B cell (primary cell): ENCODE results near the gene PIAS2. TPM values are rescaled to one million over a fixed set of nuclear protein-coding genes. Genes with fewer than 3 reads are reported as not detected.

Source experiments
- ATAC-seq: fragments of 200-7000 bp; cut with Tn5 transposase; one replicate; pipeline ENCODE4 v1.10.0; 2021; ENCODE audit warnings: low read depth, mild to moderate bottlenecking, moderate number of reproducible peaks, moderate library complexity
- CTCF ChIA-PET: fragments of 350-600 bp; sonication (Branson Sonifier 250); formaldehyde crosslinking; loops from one replicate; lab custom pipeline; 2021; ENCODE audit warnings: antibody characterized with exemption, inconsistent platforms; lab: Charles Lee
- POLR2A ChIA-PET: fragments of 350-600 bp; sonication (Branson Sonifier 250); formaldehyde crosslinking; loops from one replicate; lab custom pipeline; 2021; ENCODE audit warnings: antibody characterized with exemption; lab: Charles Lee
- DNase-seq: peaks from one replicate; pipeline ENCODE4 v3.0.0; 2013
- H2AFZ ChIP-seq: 2 replicates; pipeline ENCODE4 v1.6.1; 2012; ENCODE audit warnings: mild to moderate bottlenecking, low read depth, low read length; ENCODE audit not compliant: insufficient read depth, poor library complexity, severe bottlenecking
- H3K27ac ChIP-seq, 2 donors: 1 replicate in 1 of 2; 2 replicates in 1 of 2; pipeline ENCODE4 v1.5.1; 2012 to 2013; ENCODE audit warnings: low read length in 2 of 2, mild to moderate bottlenecking in 2 of 2, moderate library complexity in 1 of 2
- H3K27me3 ChIP-seq, 4 experiments: fragments of 200-600 bp in 1 of 4; sonication (generic) in 1 of 4; replicated peaks in 1 of 4; 1 replicate in 2 of 4; 2 replicates in 2 of 4; pipeline versions ENCODE4 v1.6.1 to v1.7.0; 2013 to 2016; ENCODE audit warnings: low read length in 3 of 4, mild to moderate bottlenecking in 2 of 4, mixed read lengths in 1 of 4, moderate library complexity in 1 of 4; ENCODE audit not compliant: insufficient read depth in 4 of 4, control insufficient read depth in 3 of 4; ENCODE audit errors: control extremely low read depth in 1 of 4
- H3K36me3 ChIP-seq, 2 experiments: replicated peaks in 1 of 2; 1 replicate in 1 of 2; 2 replicates in 1 of 2; pipeline versions ENCODE4 v1.6.1 to v1.7.1; 2013; ENCODE audit warnings: low read length in 1 of 2; ENCODE audit not compliant: insufficient read depth in 2 of 2, control insufficient read depth in 1 of 2; ENCODE audit errors: control extremely low read depth in 1 of 2, extremely low read depth in 1 of 2
- H3K4me1 ChIP-seq, 2 donors: fragments of 200-600 bp in 1 of 2; sonication (generic) in 1 of 2; 1 replicate in 1 of 2; 2 replicates in 1 of 2; pipeline versions ENCODE4 v1.5.1 to v1.6.1; 2013 to 2017; ENCODE audit warnings: low read length in 2 of 2; ENCODE audit not compliant: control insufficient read depth in 2 of 2, insufficient read depth in 2 of 2
- H3K4me2 ChIP-seq: replicated peaks from 2 replicates; pipeline ENCODE3; 2012; ENCODE audit warnings: mild to moderate bottlenecking, low read depth, low read length; ENCODE audit not compliant: poor library complexity, severe bottlenecking
- H3K4me3 ChIP-seq, 5 experiments: fragments of 200-600 bp in 1 of 5; sonication (generic) in 1 of 5; 1 replicate in 3 of 5; 2 replicates in 2 of 5; pipeline versions ENCODE4 v1.5.1 to v1.7.0; 2011 to 2016; ENCODE audit warnings: low read length in 4 of 5, mild to moderate bottlenecking in 4 of 5, low read depth in 2 of 5, control low read depth in 1 of 5, moderate library complexity in 1 of 5; ENCODE audit not compliant: insufficient read depth in 1 of 5; ENCODE audit errors: control extremely low read depth in 1 of 5, extremely low read depth in 1 of 5
- H3K79me2 ChIP-seq: fragments of 200-600 bp; sonication (generic); one replicate; pipeline ENCODE4 v1.6.0; 2016; ENCODE audit warnings: low read length; ENCODE audit not compliant: control insufficient read depth, insufficient read depth
- H3K9ac ChIP-seq: fragments of 200-600 bp; sonication (generic); 2 replicates; pipeline ENCODE4 v1.6.1; 2017; ENCODE audit warnings: mild to moderate bottlenecking, low read length, moderate library complexity
- H3K9me3 ChIP-seq, 3 donors: one replicate each; pipeline versions ENCODE4 v1.6.1 to v1.7.1; 2013; ENCODE audit warnings: low read length in 2 of 3; ENCODE audit not compliant: control insufficient read depth in 2 of 3, insufficient read depth in 1 of 3; ENCODE audit errors: control extremely low read depth in 1 of 3
- H4K20me1 ChIP-seq: 2 replicates; pipeline ENCODE4 v1.6.0; 2012; ENCODE audit warnings: mild to moderate bottlenecking, low read length; ENCODE audit not compliant: insufficient read depth, control insufficient read depth, poor library complexity, severe bottlenecking
- H3K27ac Mint-ChIP-seq: one replicate; pipeline ENCODE4 v1.8.0; 2021; ENCODE audit warnings: mixed read lengths
- H3K27me3 Mint-ChIP-seq: one replicate; pipeline ENCODE4 v1.8.0; 2021; ENCODE audit warnings: mixed read lengths
- H3K4me1 Mint-ChIP-seq: one replicate; pipeline ENCODE4 v1.8.0; 2021; ENCODE audit warnings: mixed read lengths
- H3K4me3 Mint-ChIP-seq: one replicate; pipeline ENCODE4 v1.8.0; 2021; ENCODE audit warnings: mixed read lengths
- H3K9me3 Mint-ChIP-seq: one replicate; pipeline ENCODE4 v1.8.0; 2022; ENCODE audit warnings: mixed read lengths; ENCODE audit not compliant: insufficient read depth
- CTCF ChIP-seq: fragments of 200-600 bp; IDR thresholded peaks from one replicate; pipeline ENCODE4 v1.8.0; 2022; ENCODE audit warnings: antibody characterized with exemption, mild to moderate bottlenecking
- EZH2 ChIP-seq: IDR thresholded peaks from 2 replicates; pipeline ENCODE4 v1.6.1; 2012; ENCODE audit warnings: borderline replicate concordance, low read depth, mild to moderate bottlenecking, moderate library complexity, low read length; ENCODE audit not compliant: insufficient read depth, poor library complexity, severe bottlenecking
- WGBS: methylation state at CpG from one replicate; pipeline ENCODE4 v1.1.5; 2013; ENCODE audit warnings: missing lambda C conversion rate; ENCODE audit not compliant: insufficient coverage; 5-methylcytosine and 5-hydroxymethylcytosine counted together
- intact Hi-C: fragments of 100-400 bp; cut with micrococcal nuclease; formaldehyde crosslinking; loops from one replicate; pipeline ENCODE4 v1.10.0; 2022
- polyA plus RNA-seq: library from polyadenylated mRNA; depleted of rRNA; stranded (reverse); fragments of >200 nt; gene quantifications from 2 replicates; pipeline ENCODE4 v1.2.3, GENCODE V29; 2012
- total RNA-seq, 2 donors: library from RNA; stranded (reverse); fragments of 120-200 nt in 1 of 2; gene quantifications; 1 replicate in 1 of 2; 2 replicates in 1 of 2; pipeline versions ENCODE4 v1.2.3 to v1.2.4, GENCODE V29; 2013 to 2022

The PIAS2 gene
- total and polyA plus RNA-seq, 2 donors (not counting 1 experiment from before 2014, with no cell fraction given), result 7.3 to 51.1 TPM

GRCh38 chr18:46812311-46812710 lies 105.0 kb downstream of the PIAS2 start:
- H3K27ac Mint-ChIP-seq, result no peak overlapping the region
- Histone ChIP-seq H3K9me3 (no peaks in the 10 kb centered on the region), H3K4me3 (no peak overlapping the region), H3K27me3 (no peaks in the 10 kb centered on the region), H3K79me2 (no peaks in the 10 kb centered on the region), H3K36me3 (peaks cover 0 to 1% of the 10 kb centered on the region in 2 experiments), H3K9ac (no peak overlapping the region), H3K4me1 (no peaks in the 10 kb centered on the region), H2AFZ (no peak overlapping the region), H3K27ac (no peak overlapping the region), H4K20me1 (no peaks in the 10 kb centered on the region), H3K4me2 (no peak overlapping the region)
- H3K27me3 Mint-ChIP-seq, result no peaks in the 10 kb centered on the region
- H3K4me1 Mint-ChIP-seq, result no peaks in the 10 kb centered on the region
- no peak for TF ChIP-seq EZH2
- no peak for TF ChIP-seq CTCF
- ChIA-PET CTCF (interaction anchor here (0.6 kb wide), 1 partner anchor 73 kb away, joined by 6 read pairs; no protein-coding TSS in a partner anchor), POLR2A (no interaction called here)
- 88% methylated on average over 1 of the region's 2 CpGs for whole genome bisulfite sequencing
- no peaks in the 10 kb centered on the region for H3K9me3 Mint-ChIP-seq
- ATAC-seq (no peak), DNase-seq (no peak)
- intact Hi-C loops, result no loop called here
- no peak overlapping the region for H3K4me3 Mint-ChIP-seq

- WGBS, result no CpG with 5 or more reads among the region's 2 CpGs
- CTCF ChIA-PET, result no interaction called here
Observed at GRCh38 chr18:46810481-46811000, 106.8 kb downstream of the PIAS2 start.

More at GRCh38 chr18:46810481-46811000, 106.8 kb downstream of the PIAS2 start:
- Mint-ChIP-seq H3K4me3 (no peak overlapping the region), H3K9me3 (no peaks in the 10 kb centered on the region), H3K27ac (no peak overlapping the region), H3K4me1 (no peaks in the 10 kb centered on the region), H3K27me3 (no peaks in the 10 kb centered on the region)
- H3K4me3 ChIP-seq, result no peak overlapping the region
- H2AFZ ChIP-seq, result no peak overlapping the region
- TF ChIP-seq CTCF (no peak), EZH2 (no peak)
- no peaks in the 10 kb centered on the region for H3K4me1 ChIP-seq
- no peaks in the 10 kb centered on the region for H4K20me1 ChIP-seq
- no peak overlapping the region for H3K4me2 ChIP-seq
- H3K9ac ChIP-seq, result no peak overlapping the region
- H3K36me3 ChIP-seq, result peaks cover 0 to 1% of the 10 kb centered on the region in 2 experiments
- H3K27me3 ChIP-seq, result no peaks in the 10 kb centered on the region
- DNase-seq (no peak), ATAC-seq (no peak)
- intact Hi-C loops, result no loop called here
- H3K79me2 ChIP-seq, result no peaks in the 10 kb centered on the region
- H3K9me3 ChIP-seq, result no peaks in the 10 kb centered on the region
- POLR2A ChIA-PET, result no interaction called here
- H3K27ac ChIP-seq, result no peak overlapping the region
